Adrenal gland (tissue), 5 donors: ENCODE measurements around the gene TSPOAP1.

Experiments
- POLR2A ChIP-seq, 2 donors: fragments of 450-650 bp; IDR thresholded peaks; one replicate each; pipeline ENCODE4 v1.6.1; 2017; ENCODE audit warnings: antibody characterized with exemption in 2 of 2, mild to moderate bottlenecking in 2 of 2, moderate library complexity in 1 of 2
- TF ChIP-seq, protein P1 (sequence below), 6 experiments: fragments of 450-650 bp in 4 of 6; fragments of 200-600 bp in 2 of 6; sonication (generic) in 1 of 6; IDR thresholded peaks; 1 replicate in 5 of 6; 2 replicates in 1 of 6; pipeline versions ENCODE4 v1.5.1 to v1.8.0; 2016 to 2021; ENCODE audit warnings: antibody characterized with exemption in 6 of 6, mild to moderate bottlenecking in 2 of 6, moderate library complexity in 1 of 6
- donor health status: DM: no; HTN: no; CAD: no.

DNA sequence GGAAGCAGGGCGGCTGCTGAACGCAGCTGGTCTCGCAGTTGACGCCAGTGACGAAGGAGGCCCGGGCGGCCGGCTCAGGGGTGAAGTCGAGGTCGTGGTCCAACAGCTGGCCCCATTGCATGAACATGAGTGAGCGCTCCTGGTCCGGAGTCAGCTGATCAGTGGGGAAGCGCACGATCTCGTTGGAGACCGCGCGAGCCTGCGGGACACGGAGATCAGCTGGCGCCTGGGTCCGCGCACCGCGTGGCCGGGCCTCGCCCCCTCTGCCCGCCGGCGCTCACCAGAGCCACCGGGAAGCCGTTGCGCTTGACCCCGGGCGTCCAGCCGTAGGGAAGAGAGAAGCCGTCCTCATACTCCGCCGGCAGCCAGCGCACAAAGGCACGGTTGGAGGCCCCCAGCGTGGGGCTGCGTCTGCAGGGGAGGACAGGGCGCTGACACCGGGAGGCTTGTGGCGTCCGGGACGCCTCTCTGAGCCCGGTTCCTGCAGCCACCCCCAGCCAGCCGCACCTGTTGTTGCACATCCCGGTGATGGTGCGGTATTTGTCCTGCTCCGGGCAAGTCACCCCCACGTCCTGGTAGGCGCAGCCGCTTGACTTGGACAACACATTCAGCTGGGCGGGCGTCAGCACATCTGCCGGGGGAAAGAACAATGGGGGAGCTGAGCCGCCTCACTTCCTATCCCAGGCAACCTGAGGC is 49.4 kb downstream of the TSPOAP1 start:
- no peak for TF ChIP-seq POLR2A (IDR thresholded peaks at IDR 0.05)
- TF ChIP-seq, protein P1, sequence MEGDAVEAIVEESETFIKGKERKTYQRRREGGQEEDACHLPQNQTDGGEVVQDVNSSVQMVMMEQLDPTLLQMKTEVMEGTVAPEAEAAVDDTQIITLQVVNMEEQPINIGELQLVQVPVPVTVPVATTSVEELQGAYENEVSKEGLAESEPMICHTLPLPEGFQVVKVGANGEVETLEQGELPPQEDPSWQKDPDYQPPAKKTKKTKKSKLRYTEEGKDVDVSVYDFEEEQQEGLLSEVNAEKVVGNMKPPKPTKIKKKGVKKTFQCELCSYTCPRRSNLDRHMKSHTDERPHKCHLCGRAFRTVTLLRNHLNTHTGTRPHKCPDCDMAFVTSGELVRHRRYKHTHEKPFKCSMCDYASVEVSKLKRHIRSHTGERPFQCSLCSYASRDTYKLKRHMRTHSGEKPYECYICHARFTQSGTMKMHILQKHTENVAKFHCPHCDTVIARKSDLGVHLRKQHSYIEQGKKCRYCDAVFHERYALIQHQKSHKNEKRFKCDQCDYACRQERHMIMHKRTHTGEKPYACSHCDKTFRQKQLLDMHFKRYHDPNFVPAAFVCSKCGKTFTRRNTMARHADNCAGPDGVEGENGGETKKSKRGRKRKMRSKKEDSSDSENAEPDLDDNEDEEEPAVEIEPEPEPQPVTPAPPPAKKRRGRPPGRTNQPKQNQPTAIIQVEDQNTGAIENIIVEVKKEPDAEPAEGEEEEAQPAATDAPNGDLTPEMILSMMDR (IDR thresholded peaks at IDR 0.05), result no peak
